ENCODE data around the gene RASD2.

Gene RASD2

GRCh38 chr22:35525687-35526332 lies 14.8 kb upstream of the RASD2 start:
- no peak for TF ChIP-seq CTCF (IDR thresholded peaks at IDR 0.05; ENCODE audit: extremely low read depth, insufficient read depth, missing control alignments)
- in situ Hi-C loops (cut with MboI; ENCODE audit: low pct_unique_long_range_greater_than_20kb, low sequenced_read_pairs, unreplicated experiment) = no loop called here
- no peak for DNase-seq (ENCODE audit: low spot score)

GRCh38 chr22:35526333-35526979 lies 14.2 kb upstream of the RASD2 start:
- DNase-seq (ENCODE audit: low spot score) = no peak

GRCh38 chr22:35528927-35529326 lies 11.7 kb upstream of the RASD2 start:
- no peak for DNase-seq (ENCODE audit: low spot score)
- TF ChIP-seq CTCF (IDR thresholded peaks at IDR 0.05; ENCODE audit: extremely low read depth, insufficient read depth, missing control alignments) = no peak
- in situ Hi-C loops (cut with MboI; ENCODE audit: low pct_unique_long_range_greater_than_20kb, low sequenced_read_pairs, unreplicated experiment) = no loop called here

More at GRCh38 chr22:35526333-35526979, 14.2 kb upstream of the RASD2 start:
- in situ Hi-C loops (cut with MboI; ENCODE audit: low pct_unique_long_range_greater_than_20kb, low sequenced_read_pairs, unreplicated experiment) = no loop called here
- no peak for TF ChIP-seq CTCF (IDR thresholded peaks at IDR 0.05; ENCODE audit: extremely low read depth, insufficient read depth, missing control alignments)

- in situ Hi-C loops (cut with MboI; ENCODE audit: low pct_unique_long_range_greater_than_20kb, low sequenced_read_pairs, unreplicated experiment) = no loop called here
- TF ChIP-seq CTCF (IDR thresholded peaks at IDR 0.05; ENCODE audit: extremely low read depth, insufficient read depth, missing control alignments) = no peak
- DNase-seq (ENCODE audit: low spot score) = no peak
These were observed 9.9 kb upstream of the RASD2 start for GRCh38 chr22:35530700-35531099.

GRCh38 chr22:35531202-35531601 lies 9.4 kb upstream of the RASD2 start:
- TF ChIP-seq CTCF (IDR thresholded peaks at IDR 0.05; ENCODE audit: extremely low read depth, insufficient read depth, missing control alignments) = no peak
- in situ Hi-C loops (cut with MboI; ENCODE audit: low pct_unique_long_range_greater_than_20kb, low sequenced_read_pairs, unreplicated experiment) = no loop called here
- DNase-seq (ENCODE audit: low spot score) = no peak

- TF ChIP-seq CTCF (IDR thresholded peaks at IDR 0.05; ENCODE audit: extremely low read depth, insufficient read depth, missing control alignments) = no peak
- in situ Hi-C loops (cut with MboI; ENCODE audit: low pct_unique_long_range_greater_than_20kb, low sequenced_read_pairs, unreplicated experiment) = no loop called here
- no peak for DNase-seq (ENCODE audit: low spot score)
These were observed 9.0 kb upstream of the RASD2 start for GRCh38 chr22:35531676-35532075.

Measured in GM13977 (cell line).